GM10847 (cell line): ENCODE results near the gene PIGU.

Experiments used
- POLR2A ChIP-seq: IDR thresholded peaks from 2 replicates; pipeline ENCODE4 v1.6.1; 2011; ENCODE audit not compliant: insufficient read length; ENCODE audit errors: extremely low read depth

The PIGU gene

GRCh38 chr20:34526466-34526865, 150.4 kb downstream of the PIGU start:
- TF ChIP-seq POLR2A: no peak

- no peak for TF ChIP-seq POLR2A
Observed at GRCh38 chr20:34525709-34526416, 151.0 kb downstream of the PIGU start.

- no peak for TF ChIP-seq POLR2A
Observed at GRCh38 chr20:34525342-34525708, 151.6 kb downstream of the PIGU start.

GRCh38 chr20:34524426-34524825, 152.5 kb downstream of the PIGU start:
- TF ChIP-seq POLR2A: no peak

- no peak for TF ChIP-seq POLR2A
Observed at GRCh38 chr20:34522969-34523871, 153.7 kb downstream of the PIGU start.

GRCh38 chr20:34517114-34517505, 159.8 kb downstream of the PIGU start:
- TF ChIP-seq POLR2A: no peak

- peak; percentile 47 for TF ChIP-seq POLR2A
Observed at GRCh38 chr20:34516247-34517113, 160.4 kb downstream of the PIGU start, which contains the start of gene DYNLRB1. Gene DYNLRB1, plus strand, starts transcription at chr20:34516422. Its CDS starts 37 bp downstream, at chr20:34516459.

GRCh38 chr20:34515484-34516246, 161.2 kb downstream of the PIGU start:
- no peak for TF ChIP-seq POLR2A

GRCh38 chr20:34514897-34515483, 161.9 kb downstream of the PIGU start:
- no peak for TF ChIP-seq POLR2A

GRCh38 chr20:34512955-34513419, 163.9 kb downstream of the PIGU start:
- TF ChIP-seq POLR2A: no peak

- no peak for TF ChIP-seq POLR2A
Observed at GRCh38 chr20:34512266-34512954, 164.5 kb downstream of the PIGU start.

- no peak for TF ChIP-seq POLR2A
Observed at GRCh38 chr20:34511891-34512265, 165.0 kb downstream of the PIGU start.

GRCh38 chr20:34510575-34510974, 166.3 kb downstream of the PIGU start:
- no peak for TF ChIP-seq POLR2A
